ENCODE data around the gene CTNNA1.
"Not testable (repeated sequence)": the region's sequence is repeated elsewhere in the genome, so short reads cannot be mapped to it uniquely, and the experiment has no call there.

DNA sequence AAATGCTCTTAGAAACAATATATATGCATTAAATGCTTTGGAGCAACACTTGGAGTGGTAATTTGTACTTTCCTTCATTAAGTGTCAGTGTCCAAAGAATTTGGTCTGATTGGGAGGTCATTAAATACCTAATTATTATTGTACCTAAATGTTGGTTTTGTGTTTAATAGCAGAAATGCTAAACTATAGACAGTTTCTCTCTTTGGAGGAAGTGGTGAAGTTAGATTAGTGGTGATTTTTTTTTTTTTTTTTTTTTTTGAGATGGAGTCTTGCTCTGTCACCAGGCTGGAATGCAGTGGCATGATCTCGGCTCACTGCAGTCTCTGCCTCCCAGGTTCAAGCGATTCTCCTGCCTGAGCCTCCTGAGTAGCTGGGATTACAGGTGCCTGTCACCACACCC, 168.1 kb downstream of the CTNNA1 start:
- TF ChIP-seq, protein P1, sequence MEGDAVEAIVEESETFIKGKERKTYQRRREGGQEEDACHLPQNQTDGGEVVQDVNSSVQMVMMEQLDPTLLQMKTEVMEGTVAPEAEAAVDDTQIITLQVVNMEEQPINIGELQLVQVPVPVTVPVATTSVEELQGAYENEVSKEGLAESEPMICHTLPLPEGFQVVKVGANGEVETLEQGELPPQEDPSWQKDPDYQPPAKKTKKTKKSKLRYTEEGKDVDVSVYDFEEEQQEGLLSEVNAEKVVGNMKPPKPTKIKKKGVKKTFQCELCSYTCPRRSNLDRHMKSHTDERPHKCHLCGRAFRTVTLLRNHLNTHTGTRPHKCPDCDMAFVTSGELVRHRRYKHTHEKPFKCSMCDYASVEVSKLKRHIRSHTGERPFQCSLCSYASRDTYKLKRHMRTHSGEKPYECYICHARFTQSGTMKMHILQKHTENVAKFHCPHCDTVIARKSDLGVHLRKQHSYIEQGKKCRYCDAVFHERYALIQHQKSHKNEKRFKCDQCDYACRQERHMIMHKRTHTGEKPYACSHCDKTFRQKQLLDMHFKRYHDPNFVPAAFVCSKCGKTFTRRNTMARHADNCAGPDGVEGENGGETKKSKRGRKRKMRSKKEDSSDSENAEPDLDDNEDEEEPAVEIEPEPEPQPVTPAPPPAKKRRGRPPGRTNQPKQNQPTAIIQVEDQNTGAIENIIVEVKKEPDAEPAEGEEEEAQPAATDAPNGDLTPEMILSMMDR (IDR thresholded peaks at IDR 0.05; ENCODE audit: insufficient read depth, low read depth, low read length), result not testable (repeated sequence)
- TF ChIP-seq EZH2 (IDR thresholded peaks at IDR 0.05; ENCODE audit: insufficient read depth, low read length), result not testable (repeated sequence)

Measured in astrocyte (in vitro differentiated cells and primary cell).